K562 (cell line): Measurements from ENCODE around the gene ZSWIM4. TPM values are rescaled to one million over a fixed set of nuclear protein-coding genes. Genes with fewer than 3 reads are reported as not detected.

ENCODE experiments used
- ATAC-seq: fragments of 200-7000 bp; cut with Tn5 transposase; 3 replicates; pipeline ENCODE4 v1.9.1; 2020; ENCODE audit warnings: moderate library complexity
- BruUV-seq: library from RNA; stranded (reverse); fragments of 400-500 nt; replicated peaks from 2 replicates; lab custom pipeline; 2021; lab: Mats Ljungman, UMichigan
- CTCF ChIA-PET: fragments of 300-600 bp; formaldehyde crosslinking; extraction: SDS; loops from one replicate; lab custom pipeline; 2021; ENCODE audit warnings: low intra/inter-chr PET ratio; lab: Yijun Ruan, JAX
- POLR2A ChIA-PET: fragments of 300-600, 350-650 bp; sonication (Branson Sonifier 250); formaldehyde crosslinking; extraction: SDS; loops from one replicate; lab custom pipeline; 2021; ENCODE audit warnings: antibody characterized with exemption, inconsistent platforms; lab: Yijun Ruan, JAX
- DNase-seq, 4 experiments: peaks; one replicate each; pipeline versions ENCODE4 v3.0.0 to v3.0.0-alpha.2; 2011 to 2018; ENCODE audit warnings: low spot score in 3 of 4, mixed read lengths in 3 of 4; ENCODE audit errors: extremely low read depth in 1 of 4
- FAIRE-seq: peaks from 2 replicates; lab custom pipeline; 2011; peaks lifted over from hg19 to GRCh38; lab: Jason Lieb, UNC
- H2AFZ ChIP-seq: 2 replicates; pipeline ENCODE4 v1.6.0; 2011; ENCODE audit warnings: low read depth, low read length, control low read depth, inconsistent platforms
- H3K27ac ChIP-seq: fragments of 200-600 bp; 3 replicates; pipeline ENCODE4 v1.8.0; 2011; ENCODE audit warnings: low read depth, mild to moderate bottlenecking, control low read depth, inconsistent platforms, low read length, moderate library complexity, mixed read lengths; ENCODE audit errors: extremely low read depth
- H3K27me3 ChIP-seq, 2 experiments: fragments of 300-600 bp in 1 of 2; 2 replicates in 1 of 2; 3 replicates in 1 of 2; pipeline versions ENCODE4 v1.6.0 to v1.8.0; 2011; ENCODE audit warnings: inconsistent platforms in 2 of 2, low read length in 2 of 2, mild to moderate bottlenecking in 1 of 2, mixed read lengths in 1 of 2, moderate library complexity in 1 of 2; ENCODE audit not compliant: control insufficient read depth in 2 of 2, insufficient read depth in 2 of 2
- H3K36me3 ChIP-seq: fragments of 300-600 bp; 3 replicates; pipeline ENCODE4 v1.8.0; 2011; ENCODE audit warnings: mild to moderate bottlenecking, low read length, inconsistent platforms; ENCODE audit not compliant: control insufficient read depth, insufficient read depth
- H3K4me1 ChIP-seq, 2 experiments: fragments of 200-600 bp in 1 of 2; replicated peaks in 1 of 2; 2 replicates in 1 of 2; 3 replicates in 1 of 2; pipeline versions ENCODE4 v1.5.1 to v1.8.0; 2011; ENCODE audit warnings: inconsistent platforms in 2 of 2, low read length in 2 of 2, mild to moderate bottlenecking in 1 of 2, mixed read lengths in 1 of 2, moderate library complexity in 1 of 2; ENCODE audit not compliant: control insufficient read depth in 2 of 2, insufficient read depth in 2 of 2
- H3K4me2 ChIP-seq: 2 replicates; pipeline ENCODE4 v1.6.1; 2011; ENCODE audit warnings: low read length, control low read depth, inconsistent platforms, mixed read lengths; ENCODE audit not compliant: insufficient read depth
- H3K4me3 ChIP-seq: fragments of 200-600 bp; sonication (generic), shearing (Covaris generic); 2 replicates; pipeline ENCODE4 v1.5.1; 2016; ENCODE audit warnings: control low read depth, inconsistent platforms
- H3K79me2 ChIP-seq: fragments of 200-600 bp; 3 replicates; pipeline ENCODE4 v1.8.0; 2011; ENCODE audit warnings: low read length, inconsistent platforms; ENCODE audit not compliant: control insufficient read depth, insufficient read depth
- H3K9ac ChIP-seq, 2 experiments: 2 replicates each; pipeline versions ENCODE4 v1.6.0 to v1.6.1; 2011; ENCODE audit warnings: low read depth in 2 of 2, low read length in 2 of 2, control low read depth in 1 of 2, inconsistent platforms in 1 of 2, mild to moderate bottlenecking in 1 of 2, mixed read lengths in 1 of 2; ENCODE audit not compliant: insufficient read depth in 1 of 2
- H3K9me1 ChIP-seq: one replicate; pipeline ENCODE4 v1.6.0; 2011; ENCODE audit warnings: inconsistent platforms, mild to moderate bottlenecking, low read length, moderate library complexity; ENCODE audit not compliant: control insufficient read depth, insufficient read depth
- H3K9me3 ChIP-seq: replicated peaks from 2 replicates; pipeline ENCODE4 v1.5.1; 2011; ENCODE audit warnings: low read depth, low read length, inconsistent platforms; ENCODE audit not compliant: control insufficient read depth, insufficient read depth
- H4K20me1 ChIP-seq: replicated peaks from 2 replicates; pipeline ENCODE4 v1.6.1; 2011; ENCODE audit warnings: low read length, inconsistent platforms, mixed read lengths; ENCODE audit not compliant: control insufficient read depth, insufficient read depth
- ATF4 ChIP-seq: fragments of 450-650 bp; formaldehyde crosslinking; IDR thresholded peaks from 2 replicates; pipeline ENCODE4 v1.4.0; 2022; ENCODE audit warnings: mild to moderate bottlenecking, moderate library complexity
- BRD4 ChIP-seq: fragments of 200-600 bp; sonication (generic); IDR thresholded peaks from 2 replicates; pipeline ENCODE4 v1.6.1; 2017; ENCODE audit warnings: inconsistent platforms
- CBFB ChIP-seq: sonication (generic); formaldehyde crosslinking; IDR thresholded peaks from 2 replicates; pipeline ENCODE4 v1.4.0; 2020; ENCODE audit warnings: mild to moderate bottlenecking, missing genetic modification reagents
- CBX1 ChIP-seq: sonication (generic); IDR thresholded peaks from 2 replicates; pipeline ENCODE4 v1.6.1; 2016; ENCODE audit warnings: antibody characterized with exemption, low read depth, mild to moderate bottlenecking
- DACH1 ChIP-seq: fragments of 450-650 bp; IDR thresholded peaks from 2 replicates; pipeline ENCODE4 v1.6.1; 2018; ENCODE audit not compliant: partially characterized antibody
- EHMT2 ChIP-seq: fragments of 450-650 bp; IDR thresholded peaks from 2 replicates; pipeline ENCODE4 v1.6.1; 2018; ENCODE audit warnings: antibody characterized with exemption
- HBP1 ChIP-seq: fragments of 450-650 bp; formaldehyde crosslinking; IDR thresholded peaks from 2 replicates; pipeline ENCODE4 v1.4.0; 2022; ENCODE audit warnings: missing genetic modification characterization
- HDAC2 ChIP-seq: fragments of 450-650 bp; IDR thresholded peaks from 2 replicates; pipeline ENCODE4 v1.6.1; 2016; ENCODE audit warnings: mild to moderate bottlenecking
- JUNB ChIP-seq: fragments of 450-650 bp; formaldehyde crosslinking; conservative IDR thresholded peaks from 2 replicates; pipeline ENCODE4 v1.4.0; 2020; ENCODE audit warnings: mild to moderate bottlenecking
- LCOR ChIP-seq: sonication (generic); formaldehyde crosslinking; IDR thresholded peaks from 2 replicates; pipeline ENCODE4 v1.8.0; 2022; ENCODE audit warnings: mild to moderate bottlenecking, missing genetic modification reagents
- MYNN ChIP-seq, 2 experiments: sonication (generic); formaldehyde crosslinking in 1 of 2; IDR thresholded peaks; 2 replicates each; pipeline versions ENCODE4 v1.5.0 to v1.6.1; 2016 to 2020; ENCODE audit warnings: antibody characterized with exemption in 1 of 2, missing genetic modification reagents in 1 of 2
- NFE2 ChIP-seq: IDR thresholded peaks from 2 replicates; pipeline ENCODE4 v1.6.1; 2014; ENCODE audit warnings: antibody characterized with exemption, low read depth
- POLR3A ChIP-seq: IDR thresholded peaks from 2 replicates; pipeline ENCODE4 v1.6.1; 2011; ENCODE audit warnings: borderline replicate concordance, mild to moderate bottlenecking, moderate library complexity; ENCODE audit not compliant: insufficient read length, insufficient read depth; ENCODE audit errors: extremely low read depth
- SMARCE1 ChIP-seq: fragments of 450-650 bp; IDR thresholded peaks from 2 replicates; pipeline ENCODE4 v1.7.1; 2016; ENCODE audit warnings: mild to moderate bottlenecking
- USF1 ChIP-seq: sonication (generic); formaldehyde crosslinking; IDR thresholded peaks from 2 replicates; pipeline ENCODE4 v1.9.0; 2022; ENCODE audit warnings: mild to moderate bottlenecking, missing genetic modification reagents
- ZBTB9 ChIP-seq: fragments of 450-650 bp; formaldehyde crosslinking; IDR thresholded peaks from 2 replicates; pipeline ENCODE4 v1.4.0; 2020; ENCODE audit warnings: mild to moderate bottlenecking, moderate library complexity
- ZEB2 ChIP-seq: fragments of 450-650 bp; IDR thresholded peaks from 2 replicates; pipeline ENCODE4 v1.6.1; 2016
- WGBS: fragments of 100-300 bp; shearing (Covaris generic); methylation state at CpG from one replicate; pipeline ENCODE4 v1.1.6; 2016; ENCODE audit warnings: low coverage, mixed read lengths; ENCODE audit not compliant: insufficient coverage; ENCODE audit errors: missing lambda C conversion rate; 5-methylcytosine and 5-hydroxymethylcytosine counted together
- in situ Hi-C: fragments of 300-500 bp; cut with MboI; formaldehyde crosslinking; loops from 4 replicates; pipeline ENCODE4 v1.15.0; 2018; ENCODE audit warnings: inconsistent platforms, mixed read lengths
- intact Hi-C: fragments of 100-400 bp; cut with micrococcal nuclease; formaldehyde crosslinking; loops from 2 replicates; pipeline ENCODE4 v1.14.2; 2022
- polyA plus RNA-seq, 8 experiments: library from polyadenylated mRNA; depleted of rRNA in 4 of 8; stranded (reverse) in 5 of 8; unstranded in 3 of 8; fragments of >200 nt; fragmentation: Nextera tagmentation in 2 of 8; fragmentation: Illumina TruSeq in 1 of 8; extraction: Ambion mirVana in 2 of 8; extraction: Trizol in 1 of 8; gene quantifications; 2 replicates each; pipeline versions ENCODE4 v1.2.1 to v1.2.3, GENCODE V29; 2011 to 2014; ENCODE audit warnings: inconsistent platforms in 1 of 8, missing spikeins in 1 of 8
- total RNA-seq, 7 experiments: library from RNA; depleted of rRNA in 6 of 7; stranded (reverse); fragments of >200 nt in 6 of 7; fragmentation: Illumina TruSeq in 2 of 7; extraction: Trizol in 2 of 7; gene quantifications; 2 replicates each; pipeline versions ENCODE4 v1.2.1 to v1.2.3, GENCODE V29; 2011 to 2021; ENCODE audit warnings: low replicate concordance in 1 of 7

The ZSWIM4 gene
- total and polyA plus RNA-seq, 9 of the 15 experiments (the other 6 are each of a cell fraction or from before 2014, with no cell fraction given), result 0.25 to 3.7 (median 0.79) TPM; not detected in 2

GRCh38 chr19:13850910-13851733, 55.9 kb downstream of the ZSWIM4 start:
- 37% methylated on average over 24 of the region's 26 CpGs for WGBS
- Histone ChIP-seq H3K27ac (peak overlapping the region; percentile 95), H3K79me2 (no peaks in the 10 kb centered on the region), H3K4me1 (peaks cover 39 to 70% of the 10 kb centered on the region in 2 experiments), H3K9ac (peak overlapping the region; percentile 83 to 92), H3K9me3 (no peaks in the 10 kb centered on the region), H3K27me3 (no peaks in the 10 kb centered on the region), H2AFZ (peak overlapping the region; percentile 81), H4K20me1 (no peaks in the 10 kb centered on the region), H3K9me1 (no peaks in the 10 kb centered on the region), H3K4me3 (peak overlapping the region; percentile 41), H3K4me2 (peak overlapping the region; percentile 89), H3K36me3 (no peaks in the 10 kb centered on the region)
- DNase-seq, result peak; percentile 70 to 79 (median 78)
- peak; percentile 29 for FAIRE-seq
- intact Hi-C loops, result no loop called here
- ChIA-PET POLR2A (interaction anchor here (1.1 to 1.5 kb wide), 3 partner anchors 10 to 35 kb away, joined by 3 to 5 read pairs (median 4); no protein-coding TSS in a partner anchor), CTCF (no interaction called here)
- BruUV-seq, result TSS peak; percentile 86
- in situ Hi-C loops, result no loop called here
- peak; percentile 30 for ATAC-seq
- 0 out of 2 replicates have a peak, but pooled peaks have one; percentile 13 for TF ChIP-seq BRD4
- no peak for TF ChIP-seq EHMT2
- no peak for TF ChIP-seq DACH1
- no peak for TF ChIP-seq CBFB (CRISPR knock-in tag)
- TF ChIP-seq HBP1 (CRISPR knock-in tag), result 0 out of 2 replicates have a peak, but pooled peaks have one; percentile 17
- TF ChIP-seq CBX1, result no peak
- TF ChIP-seq JUNB (CRISPR knock-in tag), result peak; percentile 71; the same call in 1 of the 2 replicates
- TF ChIP-seq NFE2, result no peak
- TF ChIP-seq LCOR (CRISPR knock-in tag), result no peak
- 0 out of 2 replicates have a peak, but pooled peaks have one; percentile 9 for TF ChIP-seq ZBTB9 (CRISPR knock-in tag)
- TF ChIP-seq POLR3A, result no peak
- TF ChIP-seq USF1 (CRISPR knock-in tag), result peak; percentile 63
- TF ChIP-seq ATF4 (CRISPR knock-in tag), result 0 out of 2 replicates have a peak, but pooled peaks have one; percentile 2
- TF ChIP-seq MYNN (IDR thresholded peaks at IDR 0.05), result peak; percentile 77; the same call in 1 of the 2 replicates
- TF ChIP-seq MYNN (CRISPR knock-in tag; IDR thresholded peaks at IDR 0.05), result no peak
- peak; percentile 94 for TF ChIP-seq SMARCE1
- TF ChIP-seq HDAC2, result peak; percentile 20; the same call in 1 of the 2 replicates
- 0 out of 2 replicates have a peak, but pooled peaks have one; percentile 40 for TF ChIP-seq ZEB2
